Tibial nerve (tissue), 4 donors: Measurements from ENCODE around the gene PTPN3.

ENCODE experiments used
- CTCF ChIP-seq, 5 experiments: fragments of 200-600 bp in 3 of 5; fragments of 450-650 bp in 2 of 5; sonication (generic) in 3 of 5; IDR thresholded peaks; one replicate each; pipeline ENCODE4 v1.5.1; 2016 to 2019; ENCODE audit warnings: antibody characterized with exemption in 5 of 5, mild to moderate bottlenecking in 3 of 5, moderate library complexity in 2 of 5
- EP300 ChIP-seq, 2 donors: sonication (generic); formaldehyde crosslinking; IDR thresholded peaks; one replicate each; pipeline ENCODE4 v1.6.1; 2017; ENCODE audit warnings: antibody characterized with exemption in 2 of 2, mild to moderate bottlenecking in 1 of 2
- POLR2A ChIP-seq, 2 donors: fragments of 450-650 bp; IDR thresholded peaks; one replicate each; pipeline ENCODE4 v1.6.1; 2017; ENCODE audit warnings: antibody characterized with exemption in 2 of 2, mild to moderate bottlenecking in 2 of 2, moderate library complexity in 2 of 2

- no peak for TF ChIP-seq EP300 (IDR thresholded peaks at IDR 0.05)
- TF ChIP-seq POLR2A (IDR thresholded peaks at IDR 0.05): no peak
- no peak for TF ChIP-seq CTCF (IDR thresholded peaks at IDR 0.05)
These were observed 14.2 kb upstream of the PTPN3 start for GRCh38 chr9:109512170-109512756.
